ENCODE measurements around the gene CLEC16A. TPM values are rescaled to one million over a fixed set of nuclear protein-coding genes. Genes with fewer than 3 reads are reported as not detected.

Gene CLEC16A
- total RNA-seq, 1 experiment from 2014 or later, result 15.6 TPM

DNA sequence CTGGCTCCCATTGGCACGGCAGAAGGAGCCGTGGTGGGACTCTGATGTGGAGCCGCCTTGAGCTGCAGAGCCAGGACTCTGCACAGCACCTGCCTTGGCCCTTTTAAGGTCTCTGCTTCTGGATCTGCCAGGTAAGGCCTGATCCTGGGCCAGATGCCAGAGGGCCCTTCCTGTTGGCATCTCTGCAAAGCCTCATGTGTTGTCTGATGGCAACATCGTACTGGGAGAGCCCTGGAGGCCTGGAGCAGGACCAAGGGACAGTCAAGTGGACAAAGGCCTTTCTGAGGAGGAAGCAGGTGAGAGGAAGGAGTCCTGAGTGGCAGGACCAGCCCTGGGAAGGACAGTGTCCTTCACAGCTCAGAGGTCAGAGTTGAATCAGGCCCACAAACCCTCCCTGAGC, 285.5 kb downstream of the CLEC16A start:
- in situ Hi-C loops (cut with HindIII; ENCODE audit: low sequenced_read_pairs), result no loop called here
- peak; percentile 84 for DNase-seq (ENCODE audit: low spot score)

DNA sequence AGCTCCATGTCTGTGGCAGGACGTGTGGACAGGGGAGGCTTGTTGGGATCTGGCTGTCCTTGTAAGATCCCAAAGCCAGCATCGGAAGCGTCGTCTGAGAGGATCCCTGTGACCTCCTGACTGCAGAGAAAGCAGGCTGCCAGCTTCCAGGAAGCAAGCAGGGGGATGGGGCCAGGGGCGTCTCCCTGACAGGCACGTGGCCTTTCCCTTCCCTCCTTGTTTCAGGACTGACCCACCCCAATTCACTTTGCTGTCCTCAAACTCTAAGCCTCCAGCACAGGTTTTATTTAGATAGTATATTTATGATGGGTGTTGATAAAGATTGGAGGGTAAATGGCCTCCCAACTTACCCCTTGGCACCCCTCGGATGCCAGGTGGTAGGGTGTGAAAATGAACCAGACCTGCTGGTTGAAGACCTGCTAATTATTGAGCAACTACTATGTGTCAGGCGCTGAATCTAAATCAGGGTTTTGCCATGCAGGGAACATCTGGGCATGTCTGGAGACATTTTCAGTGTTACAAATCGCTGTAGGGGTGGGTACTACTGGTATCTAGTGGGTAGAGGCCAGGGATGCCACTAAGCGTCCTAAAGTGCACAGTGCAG, 287.1 kb downstream of the CLEC16A start:
- in situ Hi-C loops (cut with HindIII; ENCODE audit: low sequenced_read_pairs), result no loop called here
- no peak for DNase-seq (ENCODE audit: low spot score)

Other genes starting within 250 kb of the CLEC16A start
- not detected in 2 replicates for gene TEKT5, start 249.6 kb upstream of the CLEC16A start, total RNA-seq (2014; rRNA removed; shearing (Covaris generic))
- 30.6 and 35.9 TPM in 2 replicates for gene NUBP1, start 200.7 kb upstream of the CLEC16A start, total RNA-seq (2014; rRNA removed; shearing (Covaris generic))
- gene TVP23A, start 125.8 kb upstream of the CLEC16A start, total RNA-seq (2014; rRNA removed; shearing (Covaris generic)), result not detected in 2 replicates
- gene CIITA, start 67.4 kb upstream of the CLEC16A start, total RNA-seq (2014; rRNA removed; shearing (Covaris generic)), result not detected in 2 replicates
- gene DEXI, start 2.1 kb upstream of the CLEC16A start, total RNA-seq (2014; rRNA removed; shearing (Covaris generic)), result 90.6 and 91.9 TPM in 2 replicates

Data from G401 (cell line).